Glutamatergic neuron (in vitro differentiated cells): Measurements from ENCODE around the gene TBC1D5. TPM values are rescaled to one million over a fixed set of nuclear protein-coding genes. Genes with fewer than 3 reads are reported as not detected.

ENCODE experiments used
- DNase-seq: peaks from one replicate; pipeline ENCODE4 v3.0.0; 2022
- H3K27ac Mint-ChIP-seq: one replicate; pipeline ENCODE4 v1.8.0; 2020; ENCODE audit warnings: mild to moderate bottlenecking, mixed read lengths, inconsistent platforms; ENCODE audit not compliant: unreplicated experiment
- H3K27me3 Mint-ChIP-seq: one replicate; pipeline ENCODE4 v1.8.0; 2020; ENCODE audit warnings: mild to moderate bottlenecking, moderate library complexity, mixed read lengths, inconsistent platforms; ENCODE audit not compliant: unreplicated experiment
- H3K36me3 Mint-ChIP-seq: one replicate; pipeline ENCODE4 v1.8.0; 2020; ENCODE audit warnings: mild to moderate bottlenecking, mixed read lengths, inconsistent platforms; ENCODE audit not compliant: unreplicated experiment
- H3K4me1 Mint-ChIP-seq: one replicate; pipeline ENCODE4 v1.8.0; 2020; ENCODE audit warnings: mild to moderate bottlenecking, low read depth, mixed read lengths, inconsistent platforms; ENCODE audit not compliant: unreplicated experiment
- H3K4me3 Mint-ChIP-seq: one replicate; pipeline ENCODE4 v1.8.0; 2020; ENCODE audit warnings: mild to moderate bottlenecking, mixed read lengths, inconsistent platforms; ENCODE audit not compliant: unreplicated experiment
- H3K9me3 Mint-ChIP-seq: one replicate; pipeline ENCODE4 v1.8.0; 2020; ENCODE audit warnings: mild to moderate bottlenecking, moderate library complexity, mixed read lengths, inconsistent platforms; ENCODE audit not compliant: unreplicated experiment
- CTCF ChIP-seq: fragments of 200-600 bp; sonication (generic); IDR thresholded peaks from one replicate; pipeline ENCODE4 v1.5.0; 2021; ENCODE audit not compliant: partially characterized antibody, unreplicated experiment
- total RNA-seq: library from RNA; stranded (reverse); fragmentation: NEBNext Ultra II Directional; extraction: Animal tissue kit (Norgen Biotek cat#: 25700); gene quantifications from one replicate; pipeline ENCODE4 v1.2.1, GENCODE V29; 2021; ENCODE audit not compliant: unreplicated experiment

TBC1D5 gene
- total RNA-seq, 1 donor from 2014 or later = 40.2 TPM

- H3K4me3 Mint-ChIP-seq = no peak overlapping the region
- DNase-seq = no peak
- no peaks in the 10 kb centered on the region for H3K9me3 Mint-ChIP-seq
- H3K36me3 Mint-ChIP-seq = no peaks in the 10 kb centered on the region
- H3K27me3 Mint-ChIP-seq = no peaks in the 10 kb centered on the region
- H3K27ac Mint-ChIP-seq = no peak overlapping the region
- no peak for TF ChIP-seq CTCF
- H3K4me1 Mint-ChIP-seq = peaks cover 5% of the 10 kb centered on the region
Measured at GRCh38 chr3:17634964-17635363, 107.5 kb downstream of the TBC1D5 start.

GRCh38 chr3:17634201-17634600 lies 108.2 kb downstream of the TBC1D5 start:
- no peak for TF ChIP-seq CTCF
- Mint-ChIP-seq H3K4me1 (peaks cover 5% of the 10 kb centered on the region), H3K9me3 (no peaks in the 10 kb centered on the region), H3K27ac (no peak overlapping the region), H3K27me3 (no peaks in the 10 kb centered on the region), H3K4me3 (no peak overlapping the region), H3K36me3 (no peaks in the 10 kb centered on the region)
- no peak for DNase-seq

- no peaks in the 10 kb centered on the region for H3K27me3 Mint-ChIP-seq
- no peak for TF ChIP-seq CTCF
- no peak for DNase-seq
- H3K9me3 Mint-ChIP-seq = no peaks in the 10 kb centered on the region
- peaks cover 5% of the 10 kb centered on the region for H3K4me1 Mint-ChIP-seq
- no peaks in the 10 kb centered on the region for H3K36me3 Mint-ChIP-seq
- no peak overlapping the region for H3K27ac Mint-ChIP-seq
- H3K4me3 Mint-ChIP-seq = no peak overlapping the region
Measured at GRCh38 chr3:17632401-17633100, 109.9 kb downstream of the TBC1D5 start.

GRCh38 chr3:17631609-17632008 lies 110.8 kb downstream of the TBC1D5 start:
- no peak for DNase-seq
- no peak overlapping the region for H3K27ac Mint-ChIP-seq
- peaks cover 5% of the 10 kb centered on the region for H3K4me1 Mint-ChIP-seq
- no peak for TF ChIP-seq CTCF
- H3K9me3 Mint-ChIP-seq = no peaks in the 10 kb centered on the region
- H3K4me3 Mint-ChIP-seq = no peak overlapping the region
- no peaks in the 10 kb centered on the region for H3K36me3 Mint-ChIP-seq
- H3K27me3 Mint-ChIP-seq = no peaks in the 10 kb centered on the region

- Mint-ChIP-seq H3K9me3 (no peaks in the 10 kb centered on the region), H3K4me1 (peaks cover 5% of the 10 kb centered on the region), H3K4me3 (no peak overlapping the region), H3K27me3 (no peaks in the 10 kb centered on the region), H3K27ac (no peak overlapping the region), H3K36me3 (no peaks in the 10 kb centered on the region)
- no peak for TF ChIP-seq CTCF
- no peak for DNase-seq
Measured at GRCh38 chr3:17629400-17629799, 113.0 kb downstream of the TBC1D5 start.
